HS-27A (cell line): Measurements from ENCODE around the gene ATRAID.

Source experiments
- DNase-seq: peaks from one replicate; pipeline ENCODE4 v3.0.0-alpha.2; 2012; ENCODE audit warnings: low read depth, missing footprints

ATRAID gene

GRCh38 chr2:27220091-27220490, 8.2 kb downstream of the ATRAID start:
- DNase-seq, result no peak

GRCh38 chr2:27221166-27221565, 9.3 kb downstream of the ATRAID start:
- DNase-seq, result no peak

DNA sequence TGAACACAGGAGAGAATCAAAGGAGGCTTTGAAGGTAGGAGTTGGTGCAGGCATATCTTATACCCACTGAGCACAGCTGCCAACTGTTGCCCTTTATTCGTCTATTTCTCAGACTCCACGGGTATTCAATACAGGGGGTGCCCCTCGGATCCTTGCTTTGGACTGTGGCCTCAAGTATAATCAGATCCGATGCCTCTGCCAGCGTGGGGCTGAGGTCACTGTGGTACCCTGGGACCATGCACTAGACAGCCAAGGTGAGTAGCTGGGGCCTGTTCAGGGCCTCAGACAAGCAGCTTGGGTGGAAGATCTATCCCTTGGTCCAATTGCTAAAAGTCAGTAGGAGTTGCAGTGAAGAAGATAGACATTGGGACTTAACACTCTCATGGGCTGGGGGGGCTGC, 10.6 kb downstream of the ATRAID start:
- no peak for DNase-seq

GRCh38 chr2:27223416-27223815, 11.6 kb downstream of the ATRAID start:
- no peak for DNase-seq

GRCh38 chr2:27225526-27225925, 13.7 kb downstream of the ATRAID start:
- DNase-seq, result no peak

GRCh38 chr2:27227501-27227900, 15.7 kb downstream of the ATRAID start:
- no peak for DNase-seq

DNA sequence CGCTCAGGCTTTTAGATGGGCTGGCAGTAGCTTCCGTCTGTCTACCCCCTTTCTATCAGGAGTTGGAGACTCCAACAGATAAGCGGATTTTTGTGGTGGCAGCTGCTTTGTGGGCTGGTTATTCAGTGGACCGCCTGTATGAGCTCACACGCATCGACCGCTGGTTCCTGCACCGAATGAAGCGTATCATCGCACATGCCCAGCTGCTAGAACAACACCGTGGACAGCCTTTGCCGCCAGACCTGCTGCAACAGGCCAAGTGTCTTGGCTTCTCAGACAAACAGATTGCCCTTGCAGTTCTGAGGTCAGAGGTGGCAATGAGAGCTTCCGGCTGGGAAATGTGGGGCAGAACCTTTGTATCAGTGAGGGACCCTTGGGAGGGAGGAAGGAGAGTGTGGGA, 20.1 kb downstream of the ATRAID start:
- DNase-seq, result no peak

DNA sequence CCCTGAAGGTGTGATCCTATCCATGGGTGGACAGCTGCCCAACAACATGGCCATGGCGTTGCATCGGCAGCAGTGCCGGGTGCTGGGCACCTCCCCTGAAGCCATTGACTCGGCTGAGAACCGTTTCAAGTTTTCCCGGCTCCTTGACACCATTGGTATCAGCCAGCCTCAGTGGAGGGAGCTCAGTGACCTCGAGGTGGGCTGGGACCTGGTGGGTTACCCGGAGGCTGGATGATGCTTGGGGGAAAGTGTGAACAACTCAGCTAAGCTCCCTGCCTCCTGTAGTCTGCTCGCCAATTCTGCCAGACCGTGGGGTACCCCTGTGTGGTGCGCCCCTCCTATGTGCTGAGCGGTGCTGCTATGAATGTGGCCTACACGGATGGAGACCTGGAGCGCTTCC, 21.5 kb downstream of the ATRAID start:
- no peak for DNase-seq

DNA sequence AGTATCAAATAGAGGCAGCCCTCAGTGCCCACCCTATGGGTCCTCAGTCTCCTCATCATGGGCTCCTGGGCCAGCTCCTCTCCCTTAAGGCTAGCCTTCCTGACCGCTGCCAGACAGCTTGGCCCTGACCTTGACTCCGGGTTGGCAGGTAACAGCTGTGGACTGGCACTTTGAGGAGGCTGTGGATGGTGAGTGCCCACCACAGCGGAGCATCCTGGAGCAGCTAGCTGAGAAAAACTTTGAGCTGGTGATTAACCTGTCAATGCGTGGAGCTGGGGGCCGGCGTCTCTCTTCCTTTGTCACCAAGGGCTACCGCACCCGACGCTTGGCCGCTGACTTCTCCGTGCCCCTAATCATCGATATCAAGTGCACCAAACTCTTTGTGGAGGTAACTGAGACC, 24.3 kb downstream of the ATRAID start:
- no peak for DNase-seq

DNA sequence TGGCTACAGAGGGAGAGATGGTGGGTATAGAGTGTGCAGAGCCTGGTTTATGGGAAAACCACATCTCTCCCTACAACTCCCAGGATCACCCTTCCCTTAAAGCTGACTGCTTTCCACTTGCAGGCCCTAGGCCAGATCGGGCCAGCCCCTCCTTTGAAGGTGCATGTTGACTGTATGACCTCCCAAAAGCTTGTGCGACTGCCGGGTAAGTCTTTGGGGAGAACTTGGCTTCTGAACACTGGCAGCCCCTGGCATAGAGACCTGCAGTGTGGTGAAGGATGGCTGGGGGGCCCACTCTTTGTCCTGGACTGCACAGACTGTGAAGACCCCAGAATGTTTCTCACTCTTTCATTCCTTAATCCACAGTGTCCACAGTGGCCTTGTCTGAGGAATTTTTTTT, 24.8 kb downstream of the ATRAID start:
- no peak for DNase-seq

GRCh38 chr2:27237341-27237945, 25.6 kb downstream of the ATRAID start:
- no peak for DNase-seq

GRCh38 chr2:27238976-27239375, 27.1 kb downstream of the ATRAID start:
- DNase-seq, result no peak

DNA sequence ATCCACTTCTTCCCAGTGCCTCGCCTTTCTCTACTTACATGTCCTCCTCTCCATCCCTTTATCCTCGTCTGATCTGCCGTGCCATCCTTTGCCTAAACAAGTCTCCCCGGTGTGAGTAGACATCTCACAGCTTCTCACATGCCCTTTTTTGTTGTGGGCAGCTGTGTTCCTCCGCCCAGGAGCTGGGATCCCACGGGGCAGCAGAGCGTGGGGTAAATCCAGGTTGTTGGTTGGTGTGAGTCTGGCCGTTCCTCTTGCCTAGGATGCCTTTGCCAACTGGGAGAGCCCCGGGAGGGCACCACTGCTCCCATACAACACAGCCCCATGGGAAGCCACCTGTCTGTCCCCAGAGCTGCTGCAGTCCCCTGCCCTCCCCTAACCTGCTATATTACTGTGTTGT, 28.6 kb downstream of the ATRAID start:
- no peak for DNase-seq

DNA sequence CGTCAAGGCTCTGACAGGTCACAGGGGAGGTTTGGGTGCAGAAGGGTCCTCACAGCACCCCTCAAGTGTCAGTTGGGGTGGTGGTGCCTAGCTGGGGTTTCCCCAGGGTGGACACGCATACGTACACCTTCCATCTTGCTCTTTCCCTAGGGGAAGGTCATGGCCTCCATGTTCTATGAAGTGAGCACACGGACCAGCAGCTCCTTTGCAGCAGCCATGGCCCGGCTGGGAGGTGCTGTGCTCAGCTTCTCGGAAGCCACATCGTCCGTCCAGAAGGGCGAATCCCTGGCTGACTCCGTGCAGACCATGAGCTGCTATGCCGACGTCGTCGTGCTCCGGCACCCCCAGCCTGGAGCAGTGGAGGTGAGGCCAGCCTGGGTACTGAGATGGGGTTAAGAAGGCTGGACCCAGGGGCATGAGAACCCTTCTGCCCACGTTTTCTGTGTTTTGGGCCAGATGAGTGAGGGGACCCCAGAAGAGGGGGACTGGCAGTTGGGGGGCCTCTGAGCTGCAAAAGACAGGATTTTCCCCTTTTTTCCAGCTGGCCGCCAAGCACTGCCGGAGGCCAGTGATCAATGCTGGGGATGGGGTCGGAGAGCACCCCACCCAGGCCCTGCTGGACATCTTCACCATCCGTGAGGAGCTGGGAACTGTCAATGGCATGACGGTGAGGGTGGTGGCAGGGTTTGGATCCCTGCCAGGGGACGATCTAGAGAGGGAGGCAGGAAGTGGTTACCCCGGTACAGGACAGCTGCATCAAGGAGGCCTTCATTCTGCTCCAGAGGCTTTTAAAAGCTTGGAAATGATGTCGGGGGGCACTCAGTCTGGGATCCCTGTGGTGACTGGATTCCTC, 30.1 kb downstream of the ATRAID start:
- DNase-seq, result no peak

GRCh38 chr2:27242614-27242951, 30.7 kb downstream of the ATRAID start:
- DNase-seq, result no peak

GRCh38 chr2:27243391-27244130, 31.7 kb downstream of the ATRAID start:
- DNase-seq, result no peak

DNA sequence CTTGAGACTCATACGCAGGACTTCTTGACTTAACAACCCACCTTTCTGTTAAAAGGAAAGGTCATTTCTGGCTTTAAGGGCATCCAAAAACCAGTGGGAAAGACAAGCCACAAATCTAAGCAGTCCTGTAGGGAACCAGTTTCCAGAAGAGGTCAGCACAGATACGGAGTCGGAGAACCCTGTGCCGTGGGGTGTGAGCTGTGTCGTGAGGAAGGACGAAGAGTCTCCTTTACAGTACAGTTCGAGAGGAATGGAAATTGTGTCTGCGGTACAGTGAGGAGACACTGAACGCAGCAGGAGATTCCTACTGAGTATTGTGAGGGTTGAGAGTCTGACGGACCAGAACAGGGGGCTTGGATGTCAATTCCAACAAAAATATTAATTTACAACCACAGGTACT, 33.3 kb downstream of the ATRAID start:
- DNase-seq, result no peak

DNA sequence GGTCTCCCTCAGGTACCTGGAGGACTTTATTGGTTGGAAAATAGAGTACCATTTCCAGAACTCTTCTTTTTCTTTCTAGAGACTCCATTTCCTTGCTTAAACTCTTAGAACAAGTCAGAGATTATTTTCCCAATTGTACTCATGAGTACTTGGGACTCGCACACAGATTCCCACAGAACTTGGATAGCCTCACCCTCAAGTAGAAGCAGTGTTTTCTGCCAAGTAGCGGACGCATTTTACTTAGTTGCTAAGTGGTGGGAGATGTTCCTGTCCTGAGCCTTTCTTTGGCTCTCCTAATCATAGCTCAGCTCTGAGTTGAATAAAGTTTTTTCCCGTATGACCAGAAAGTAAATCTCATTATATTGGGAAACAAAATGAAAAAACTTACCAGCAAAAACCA, 33.8 kb downstream of the ATRAID start:
- DNase-seq, result no peak

DNA sequence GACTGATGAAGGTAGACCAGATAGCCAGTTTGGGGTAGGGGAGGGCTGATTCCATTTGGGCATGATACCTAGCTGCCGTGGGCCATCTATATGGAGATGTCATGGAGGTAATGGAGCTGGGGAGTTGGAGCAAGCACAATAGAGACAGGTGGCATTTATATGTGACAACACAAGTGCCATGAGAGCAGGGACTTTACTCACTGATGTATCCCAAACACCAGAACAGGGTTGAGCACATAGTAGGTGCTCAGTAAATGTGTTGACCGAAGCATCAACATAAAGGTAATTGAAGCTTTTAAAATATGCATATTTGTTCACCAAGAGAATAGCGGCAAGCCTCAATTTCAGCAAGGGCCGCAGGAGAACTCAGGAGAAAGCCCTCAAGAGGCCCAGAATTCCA, 36.1 kb downstream of the ATRAID start:
- DNase-seq, result no peak

DNA sequence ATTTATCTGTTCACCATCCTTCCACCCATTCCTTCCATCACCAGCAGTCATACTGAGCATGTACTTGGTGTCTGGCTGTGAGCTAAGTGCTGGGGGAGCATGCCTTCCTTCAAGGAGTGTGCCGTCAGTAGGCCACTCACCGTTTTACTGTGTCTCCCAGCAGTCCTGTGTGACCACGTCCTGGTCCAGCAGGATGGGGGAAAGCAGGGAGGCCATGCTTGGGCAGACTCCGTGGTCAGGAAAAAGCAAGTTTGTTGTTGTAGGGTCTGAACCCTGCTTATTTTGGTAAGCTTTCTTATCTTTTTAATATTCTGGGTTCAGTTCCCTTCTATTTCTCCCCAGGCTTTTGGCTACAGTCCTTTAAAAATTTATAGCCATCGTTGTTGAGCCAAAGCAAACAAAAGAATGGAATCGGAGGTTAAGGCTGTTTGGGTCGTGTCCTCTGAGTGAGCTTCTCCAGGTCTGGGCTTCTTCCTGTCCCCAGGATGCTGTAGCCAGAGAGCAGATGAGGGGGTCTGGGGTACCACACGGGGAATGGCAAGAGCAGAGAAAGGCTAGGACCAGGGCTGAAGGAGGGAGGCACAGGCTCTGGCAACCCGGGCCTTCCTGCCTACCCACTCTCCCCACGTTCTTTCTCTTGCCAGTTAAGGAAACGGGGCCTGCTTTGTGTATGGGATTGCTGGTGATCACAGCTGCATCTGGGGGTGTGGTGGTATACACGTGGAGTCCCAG, 37.5 kb downstream of the ATRAID start:
- DNase-seq, result no peak

DNA sequence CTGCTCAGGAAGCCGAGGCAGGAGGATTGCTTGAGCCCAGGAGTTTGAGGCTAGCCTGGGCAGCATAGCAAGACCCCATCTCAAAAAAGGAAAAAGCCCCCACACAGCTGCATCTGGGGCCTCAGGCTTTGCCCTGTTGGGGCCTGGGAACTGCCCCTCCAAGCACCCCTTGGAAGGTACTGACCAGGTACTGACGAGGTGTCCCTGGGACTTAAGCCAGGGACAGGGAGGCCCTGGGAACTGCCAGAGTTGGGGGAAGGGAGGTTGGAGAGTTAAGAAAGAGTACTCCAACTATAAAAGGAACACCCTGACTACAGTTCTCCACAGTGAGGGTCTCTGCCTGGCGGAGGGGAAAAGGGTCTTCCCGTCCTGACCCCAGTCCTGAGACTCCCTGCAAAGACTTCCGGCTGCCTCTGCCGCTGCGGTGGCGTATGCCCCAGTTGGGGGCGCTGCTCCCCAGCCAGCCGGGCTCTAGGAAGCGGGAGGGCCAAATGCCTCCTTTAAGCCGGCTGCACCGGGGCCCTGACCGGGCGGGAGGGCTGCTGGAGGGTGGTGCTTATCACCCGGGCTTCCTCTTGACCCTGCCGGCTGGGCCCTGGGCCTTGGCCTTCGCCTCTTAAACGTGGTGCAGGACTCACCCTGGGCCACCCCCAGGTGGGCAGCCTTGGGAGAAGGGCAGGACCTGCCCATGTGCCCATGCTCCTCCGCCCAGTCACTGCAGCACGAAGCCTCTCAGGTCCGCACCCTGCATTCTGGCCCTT, 38.2 kb downstream of the ATRAID start:
- no peak for DNase-seq
